OCI-LY7 (cell line): ENCODE results near the gene ANKRD2. TPM values are rescaled to one million over a fixed set of nuclear protein-coding genes. Genes with fewer than 3 reads are reported as not detected.

ENCODE experiments used
- BruUV-seq: library from RNA; stranded (reverse); fragments of 400-500 nt; replicated peaks from 2 replicates; lab custom pipeline; 2021; lab: Mats Ljungman, UMichigan
- CTCF ChIA-PET: fragments of 300-600 bp; sonication (Branson Sonifier 250); formaldehyde crosslinking; loops from one replicate; lab custom pipeline; 2022; ENCODE audit warnings: antibody characterized with exemption; ENCODE audit not compliant: unreplicated experiment; lab: Charles Lee
- POLR2A ChIA-PET: fragments of 300-600 bp; sonication (Branson Sonifier 250); formaldehyde crosslinking; loops from one replicate; lab custom pipeline; 2022; ENCODE audit warnings: antibody characterized with exemption; lab: Charles Lee
- DNase-seq: peaks from one replicate; pipeline ENCODE4 v3.0.0-alpha.2; 2015; ENCODE audit warnings: low spot score
- H2AFZ ChIP-seq: fragments of 200-600 bp; sonication (generic), shearing (Covaris generic); 2 replicates; pipeline ENCODE4 v1.6.1; 2014; ENCODE audit warnings: mild to moderate bottlenecking, antibody characterized with exemption, low read length, moderate library complexity
- H3K27ac ChIP-seq: fragments of 200-600 bp; sonication (generic); 2 replicates; pipeline ENCODE4 v1.5.1; 2014; ENCODE audit warnings: mixed run types, low read depth, mild to moderate bottlenecking, moderate library complexity, low read length, inconsistent platforms; ENCODE audit not compliant: poor library complexity, severe bottlenecking
- H3K36me3 ChIP-seq: fragments of 200-600 bp; sonication (generic); 2 replicates; pipeline ENCODE4 v1.6.1; 2014; ENCODE audit warnings: mild to moderate bottlenecking, antibody characterized with exemption, low read length, moderate library complexity, mixed read lengths; ENCODE audit not compliant: insufficient read depth
- H3K4me1 ChIP-seq: fragments of 200-600 bp; sonication (generic); 2 replicates; pipeline ENCODE4 v1.5.1; 2014; ENCODE audit warnings: mild to moderate bottlenecking, low read length; ENCODE audit not compliant: insufficient read depth, poor library complexity, severe bottlenecking
- H3K4me2 ChIP-seq: fragments of 200-600 bp; sonication (generic); 2 replicates; pipeline ENCODE4 v1.6.1; 2014; ENCODE audit warnings: mild to moderate bottlenecking, low read length
- H3K4me3 ChIP-seq: fragments of 200-600 bp; sonication (generic); 2 replicates; pipeline ENCODE4 v1.5.1; 2014; ENCODE audit warnings: mild to moderate bottlenecking, low read depth, low read length; ENCODE audit not compliant: poor library complexity, severe bottlenecking
- H3K79me2 ChIP-seq: fragments of 200-600 bp; sonication (generic); 2 replicates; pipeline ENCODE4 v1.6.1; 2016; ENCODE audit warnings: low read depth, mild to moderate bottlenecking, low read length, moderate library complexity, mixed read lengths; ENCODE audit not compliant: insufficient read depth
- H3K9me2 ChIP-seq: fragments of 200-600 bp; sonication (generic); 2 replicates; pipeline ENCODE4 v1.6.1; 2016; ENCODE audit warnings: mild to moderate bottlenecking, low read length, mixed read lengths; ENCODE audit not compliant: insufficient read depth
- H3K9me3 ChIP-seq: fragments of 200-600 bp; sonication (generic); 2 replicates; pipeline ENCODE4 v1.6.1; 2014; ENCODE audit warnings: mild to moderate bottlenecking, mixed run types, low read length, mixed read lengths
- H4K20me1 ChIP-seq: fragments of 200-600 bp; sonication (generic); 2 replicates; pipeline ENCODE4 v1.6.1; 2014; ENCODE audit warnings: mild to moderate bottlenecking, antibody characterized with exemption, low read length, moderate library complexity, mixed read lengths; ENCODE audit not compliant: insufficient read depth
- EZH2phosphoT487 ChIP-seq: fragments of 200-600 bp; sonication (generic); IDR thresholded peaks from 2 replicates; pipeline ENCODE4 v1.6.1; 2018; ENCODE audit warnings: low read depth, borderline replicate concordance, mild to moderate bottlenecking, mixed run types, antibody characterized with exemption, low read length, moderate library complexity, mixed read lengths
- intact Hi-C: fragments of 100-400 bp; cut with micrococcal nuclease; formaldehyde crosslinking; loops from one replicate; pipeline ENCODE4 v1.10.0; 2022; ENCODE audit not compliant: unreplicated experiment
- total RNA-seq, 2 experiments: library from RNA; depleted of rRNA in 1 of 2; stranded (reverse); fragments of >200 nt in 1 of 2; shearing (Covaris generic) in 1 of 2; gene quantifications; 2 replicates each; pipeline ENCODE4 v1.2.3, GENCODE V29; 2014 to 2022
- TF ChIP-seq, protein P1 (sequence below): fragments of 200-600 bp; sonication (generic); conservative IDR thresholded peaks from 2 replicates; pipeline ENCODE4 v1.5.1; 2014; ENCODE audit warnings: mild to moderate bottlenecking, antibody characterized with exemption, low read length, moderate library complexity, mixed read lengths

Gene ANKRD2
- total RNA-seq, 2 experiments from 2014 or later, result not detected

DNA sequence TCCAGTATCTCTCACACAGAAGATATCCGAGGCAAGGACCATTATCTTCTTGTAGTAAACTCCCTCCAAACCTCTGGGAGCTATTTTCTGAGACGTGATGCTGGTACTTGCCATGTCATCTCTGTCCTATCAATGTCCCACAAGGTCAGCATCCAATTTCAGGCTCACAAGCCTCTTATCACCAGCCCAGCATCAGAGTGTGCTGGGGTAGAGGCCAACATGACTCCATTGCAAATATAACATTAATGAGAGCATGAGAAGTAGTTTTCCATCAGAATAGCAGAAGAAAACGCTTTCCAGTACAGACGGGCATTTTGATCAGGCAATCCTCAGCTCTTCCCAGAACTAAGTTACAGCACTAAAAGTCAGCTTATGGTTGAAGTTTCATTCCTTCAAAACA lies 55.2 kb downstream of the ANKRD2 start:
- no peaks in the 10 kb centered on the region for H3K79me2 ChIP-seq
- H3K4me1 ChIP-seq, result no peaks in the 10 kb centered on the region
- H2AFZ ChIP-seq, result no peak overlapping the region
- POLR2A ChIA-PET, result interaction anchor here (1.3 kb wide), 1 partner anchor 11 kb away, joined by 3 read pairs; no protein-coding TSS in a partner anchor
- no peak overlapping the region for H3K27ac ChIP-seq
- CTCF ChIA-PET, result no interaction called here
- BruUV-seq, result no TSS peak
- no peaks in the 10 kb centered on the region for H3K36me3 ChIP-seq
- TF ChIP-seq, protein P1, sequence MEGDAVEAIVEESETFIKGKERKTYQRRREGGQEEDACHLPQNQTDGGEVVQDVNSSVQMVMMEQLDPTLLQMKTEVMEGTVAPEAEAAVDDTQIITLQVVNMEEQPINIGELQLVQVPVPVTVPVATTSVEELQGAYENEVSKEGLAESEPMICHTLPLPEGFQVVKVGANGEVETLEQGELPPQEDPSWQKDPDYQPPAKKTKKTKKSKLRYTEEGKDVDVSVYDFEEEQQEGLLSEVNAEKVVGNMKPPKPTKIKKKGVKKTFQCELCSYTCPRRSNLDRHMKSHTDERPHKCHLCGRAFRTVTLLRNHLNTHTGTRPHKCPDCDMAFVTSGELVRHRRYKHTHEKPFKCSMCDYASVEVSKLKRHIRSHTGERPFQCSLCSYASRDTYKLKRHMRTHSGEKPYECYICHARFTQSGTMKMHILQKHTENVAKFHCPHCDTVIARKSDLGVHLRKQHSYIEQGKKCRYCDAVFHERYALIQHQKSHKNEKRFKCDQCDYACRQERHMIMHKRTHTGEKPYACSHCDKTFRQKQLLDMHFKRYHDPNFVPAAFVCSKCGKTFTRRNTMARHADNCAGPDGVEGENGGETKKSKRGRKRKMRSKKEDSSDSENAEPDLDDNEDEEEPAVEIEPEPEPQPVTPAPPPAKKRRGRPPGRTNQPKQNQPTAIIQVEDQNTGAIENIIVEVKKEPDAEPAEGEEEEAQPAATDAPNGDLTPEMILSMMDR, result no peak
- no peak for TF ChIP-seq EZH2phosphoT487
- no peak overlapping the region for H3K4me3 ChIP-seq
- H3K4me2 ChIP-seq, result no peak overlapping the region
- no peaks in the 10 kb centered on the region for H4K20me1 ChIP-seq
- intact Hi-C loops, result no loop called here
- DNase-seq, result no peak
- H3K9me3 ChIP-seq, result no peaks in the 10 kb centered on the region
- H3K9me2 ChIP-seq, result no peaks in the 10 kb centered on the region

DNA sequence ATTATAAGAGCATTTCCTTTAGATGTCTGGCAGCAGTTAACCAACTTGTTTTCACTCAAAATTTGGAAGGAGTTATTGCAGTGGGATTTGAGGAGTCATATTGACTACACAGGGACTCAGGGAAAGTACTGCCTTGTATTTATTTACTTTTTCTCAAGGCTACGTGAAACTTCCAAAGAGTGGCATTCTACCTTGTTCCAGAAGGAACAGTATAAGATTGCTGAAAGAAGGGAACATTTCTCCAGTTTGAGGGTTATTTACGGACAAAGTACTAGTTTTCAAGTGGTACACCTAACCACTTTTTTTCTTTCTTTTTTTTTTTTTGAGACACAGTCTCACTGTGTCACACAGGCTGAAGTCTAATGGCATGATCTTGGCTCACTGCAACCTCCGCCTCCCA lies 55.6 kb downstream of the ANKRD2 start:
- BruUV-seq, result no TSS peak
- Histone ChIP-seq H3K36me3 (no peaks in the 10 kb centered on the region), H3K4me1 (no peaks in the 10 kb centered on the region), H3K9me3 (no peaks in the 10 kb centered on the region), H3K27ac (no peak overlapping the region), H3K4me3 (no peak overlapping the region), H4K20me1 (no peaks in the 10 kb centered on the region), H2AFZ (no peak overlapping the region), H3K9me2 (no peaks in the 10 kb centered on the region), H3K79me2 (no peaks in the 10 kb centered on the region), H3K4me2 (no peak overlapping the region)
- TF ChIP-seq EZH2phosphoT487, result no peak
- TF ChIP-seq, protein P1, result no peak
- CTCF ChIA-PET, result no interaction called here
- DNase-seq, result no peak
- POLR2A ChIA-PET, result interaction anchor here (1.3 kb wide), 1 partner anchor 10 kb away, joined by 3 read pairs; no protein-coding TSS in a partner anchor
- intact Hi-C loops, result no loop called here

DNA sequence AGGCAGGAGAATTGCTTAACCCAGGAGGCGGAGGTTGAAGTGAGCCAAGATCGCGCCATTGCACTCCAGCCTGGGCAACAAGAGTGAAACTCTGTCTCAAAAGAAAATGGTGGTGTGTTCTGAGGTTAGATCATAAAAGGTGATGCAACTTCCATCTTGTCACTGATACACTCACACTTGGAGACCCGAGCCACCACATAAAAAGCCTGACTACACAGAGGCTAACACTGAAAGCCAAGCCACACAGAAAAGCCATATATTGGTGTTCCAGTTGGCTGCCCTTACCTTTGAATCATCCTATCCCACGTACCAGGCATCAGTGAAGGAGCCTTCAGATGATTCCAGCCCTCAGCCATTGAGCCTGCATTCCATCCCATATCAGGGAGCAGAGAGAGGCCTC lies 56.7 kb downstream of the ANKRD2 start:
- no peaks in the 10 kb centered on the region for H4K20me1 ChIP-seq
- H3K79me2 ChIP-seq, result no peaks in the 10 kb centered on the region
- no peaks in the 10 kb centered on the region for H3K9me3 ChIP-seq
- ChIA-PET POLR2A (no interaction called here), CTCF (no interaction called here)
- no peak for DNase-seq
- no peak overlapping the region for H2AFZ ChIP-seq
- no peak overlapping the region for H3K4me2 ChIP-seq
- H3K4me3 ChIP-seq, result no peak overlapping the region
- H3K27ac ChIP-seq, result no peak overlapping the region
- no TSS peak for BruUV-seq
- no peak for TF ChIP-seq EZH2phosphoT487
- TF ChIP-seq, protein P1, result no peak
- no peaks in the 10 kb centered on the region for H3K9me2 ChIP-seq
- H3K4me1 ChIP-seq, result no peaks in the 10 kb centered on the region
- H3K36me3 ChIP-seq, result no peaks in the 10 kb centered on the region
- intact Hi-C loops, result no loop called here
